NK-92 (cell line): ENCODE data around the gene STING1.
"Not testable (repeated sequence)": the region's sequence is repeated elsewhere in the genome, so short reads cannot be mapped to it uniquely, and the experiment has no call there.

Experiments
- DNase-seq: peaks from one replicate; lab custom pipeline; 2025; ENCODE audit not compliant: unreplicated experiment; lab: John Stamatoyannopoulos, UW

STING1 gene

DNA sequence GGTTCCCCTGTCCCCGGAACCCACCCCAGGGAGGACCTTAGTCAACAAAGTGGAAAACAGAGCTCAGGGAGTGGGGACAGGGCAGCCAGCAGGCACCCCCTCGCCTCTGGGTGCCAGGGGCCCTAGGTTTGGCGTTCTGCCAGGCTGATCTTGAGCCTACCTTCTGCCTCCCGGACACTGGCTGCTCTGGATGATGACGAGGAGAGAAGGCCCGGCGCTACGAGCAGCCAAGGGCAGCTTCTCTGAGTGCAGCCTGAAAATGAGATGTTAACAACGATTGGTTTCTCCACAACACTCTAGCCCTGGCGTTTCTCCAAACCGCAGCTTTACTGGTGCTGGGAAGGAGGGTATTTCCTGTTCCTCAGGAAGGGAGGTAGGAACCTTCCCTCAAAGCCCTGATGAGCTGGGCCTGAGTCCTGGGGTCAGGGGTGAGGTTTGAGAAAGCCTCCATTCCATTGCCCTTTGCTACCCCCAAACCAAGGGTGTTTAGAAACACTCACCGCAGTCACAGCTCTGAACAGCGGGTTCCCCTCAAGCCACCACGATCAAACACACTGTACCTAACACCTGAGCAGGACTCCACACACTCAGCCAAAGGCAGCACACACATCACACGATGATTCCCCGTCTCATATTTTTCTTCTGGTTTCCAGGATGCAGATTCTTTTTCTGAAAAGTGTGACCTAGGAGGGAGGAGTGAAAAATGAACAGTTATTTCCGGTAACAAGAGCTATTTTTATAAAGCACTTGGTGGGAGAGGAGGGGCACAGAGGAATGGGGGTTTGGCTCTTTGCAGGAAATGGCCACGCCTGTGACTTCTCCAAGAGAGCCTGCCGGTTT is at the start of gene STING1:
Gene STING1 (minus strand): TSS at position 709 of the 840 bp plus-strand sequence. CDS start 1,054 bp downstream, outside the sequence.
- DNase-seq: no peak

DNA sequence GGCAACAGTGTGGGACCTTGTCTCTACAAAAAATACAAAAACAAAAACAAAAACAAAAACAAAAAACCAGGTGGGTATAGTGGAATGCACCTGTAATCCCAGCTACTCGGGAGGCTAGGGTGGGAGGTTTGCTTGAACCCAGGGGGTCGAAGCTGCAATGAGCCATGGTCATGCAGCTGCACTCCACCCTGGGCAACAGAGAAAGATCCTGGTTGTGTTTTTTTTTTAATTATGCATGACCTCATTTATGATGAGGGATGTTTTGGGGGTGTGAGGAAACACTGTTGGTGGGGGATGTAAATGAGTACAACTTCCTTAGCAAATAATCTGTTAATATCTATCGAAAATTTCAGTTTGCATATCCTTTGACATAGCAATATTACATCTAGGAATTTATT is 49.2 kb upstream of the STING1 start:
- no peak for DNase-seq

DNA sequence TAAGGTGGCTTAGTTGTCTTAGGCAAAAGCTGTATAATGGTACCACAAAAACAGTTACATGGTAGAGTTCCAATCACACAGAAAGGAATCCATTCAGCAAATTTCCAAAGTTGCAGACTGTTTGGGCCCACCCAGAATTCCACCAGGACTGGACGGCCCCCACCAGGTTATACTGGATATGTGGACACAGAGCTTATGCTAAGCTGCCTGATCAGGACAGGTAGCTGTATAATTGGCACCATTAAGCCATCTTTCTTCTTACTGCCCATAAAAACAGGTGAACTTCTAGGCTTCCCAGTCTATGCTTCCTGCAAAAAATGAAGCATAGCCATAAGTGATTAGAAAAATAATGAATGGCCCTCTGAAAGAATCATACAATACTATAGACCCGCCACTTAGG is 47.5 kb upstream of the STING1 start:
- not testable (repeated sequence) for DNase-seq

DNA sequence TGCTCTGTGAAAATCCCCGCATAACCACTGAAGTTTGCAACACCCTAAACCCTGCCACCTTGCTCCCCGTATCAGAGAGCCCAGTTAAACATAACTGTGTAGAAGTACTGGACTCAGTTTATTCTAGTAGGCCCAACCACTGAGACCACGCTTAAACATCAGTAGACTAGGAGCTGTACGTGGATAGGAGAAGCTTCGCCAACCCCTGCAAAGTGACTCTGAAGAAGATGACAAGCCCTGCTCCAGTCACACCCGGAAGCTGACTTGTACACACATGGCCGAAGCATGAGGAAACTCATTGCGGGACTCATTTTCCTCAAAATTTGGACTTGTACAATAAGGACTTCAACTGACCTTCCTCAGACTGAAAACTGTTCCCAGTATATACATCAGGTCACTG is 46.1 kb upstream of the STING1 start:
- not testable (repeated sequence) for DNase-seq

DNA sequence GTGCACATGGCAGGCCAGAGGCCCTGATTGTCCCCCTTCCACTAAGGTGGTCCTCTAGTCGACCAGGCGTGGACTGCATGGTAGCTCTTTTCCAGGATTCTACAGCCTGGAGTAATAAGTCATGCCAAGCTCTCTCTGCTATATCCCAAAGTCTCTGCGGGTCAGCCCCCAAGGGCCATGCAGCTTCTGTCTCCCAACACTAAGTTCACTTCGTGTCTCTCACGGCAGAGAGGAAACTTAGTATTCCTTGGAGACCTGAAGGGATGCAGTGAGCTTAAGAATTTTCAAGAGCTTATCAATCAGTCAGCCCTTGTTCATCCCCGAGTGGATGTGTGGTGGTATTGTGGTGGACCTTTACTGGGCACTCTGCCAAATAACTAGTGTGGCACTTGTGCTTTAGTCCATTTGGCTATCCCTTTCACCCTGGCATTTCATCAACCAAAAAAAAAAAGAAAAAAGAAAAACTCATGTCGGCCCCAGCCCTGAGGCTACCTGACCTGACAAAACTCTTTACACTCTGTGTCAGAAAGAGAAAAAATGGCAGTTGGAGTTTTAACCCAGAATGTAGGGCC is 45.4 kb upstream of the STING1 start:
- not testable (repeated sequence) for DNase-seq

DNA sequence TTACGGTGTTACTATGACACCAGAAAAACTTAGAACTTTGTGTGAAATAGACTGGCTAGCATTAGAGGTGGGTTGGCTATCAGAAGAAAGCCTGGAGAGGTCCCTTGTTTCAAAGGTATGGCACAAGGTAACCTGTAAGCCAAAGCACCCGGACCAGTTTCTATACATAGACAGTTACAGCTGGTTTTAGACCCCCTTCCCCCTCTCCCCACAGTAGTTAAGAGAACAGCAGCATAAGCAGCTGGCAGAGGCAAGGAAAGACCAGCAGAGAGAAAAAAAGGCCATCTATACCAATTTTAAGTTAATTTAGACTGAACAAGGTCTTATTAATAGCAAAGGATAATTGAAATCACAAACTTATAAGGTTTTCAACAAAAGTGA is 44.5 kb upstream of the STING1 start:
- not testable (repeated sequence) for DNase-seq

DNA sequence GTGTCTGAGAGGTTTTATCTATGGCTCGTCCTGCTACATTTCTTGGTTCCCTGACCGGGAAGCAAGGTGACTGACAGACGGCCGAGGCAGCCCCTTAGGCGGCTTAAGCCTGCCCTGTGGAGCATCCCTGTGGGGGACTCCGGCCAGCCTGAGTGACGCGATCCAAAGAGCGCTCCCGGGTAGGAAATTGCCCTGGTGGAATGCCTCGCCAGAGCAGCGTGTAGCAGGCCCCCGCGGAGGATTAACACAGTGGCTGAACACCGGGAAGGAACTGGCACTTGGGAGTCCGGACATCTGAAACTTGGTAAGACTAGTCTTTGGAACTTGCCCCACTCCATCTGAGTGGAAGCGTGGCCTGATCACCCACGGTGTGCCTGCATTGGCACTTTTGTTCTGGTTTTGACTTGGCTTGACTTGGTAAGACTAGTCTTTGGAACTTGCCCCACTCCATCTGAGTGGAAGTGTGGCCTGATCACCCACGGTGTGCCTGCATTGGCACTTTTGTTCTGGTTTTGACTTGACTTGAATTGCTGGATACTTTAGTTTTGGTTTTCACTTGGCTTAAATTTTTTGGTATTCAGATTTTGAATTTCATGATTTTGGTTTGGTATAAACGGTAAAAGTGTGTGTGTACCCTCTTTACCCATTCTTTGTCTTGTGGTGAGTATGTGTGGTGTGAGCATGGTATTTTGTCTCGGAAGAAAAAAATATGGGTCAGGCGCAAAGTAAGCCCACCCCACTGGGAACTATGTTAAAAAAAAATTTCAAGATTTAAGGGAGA is 43.9 kb upstream of the STING1 start:
- not testable (repeated sequence) for DNase-seq

DNA sequence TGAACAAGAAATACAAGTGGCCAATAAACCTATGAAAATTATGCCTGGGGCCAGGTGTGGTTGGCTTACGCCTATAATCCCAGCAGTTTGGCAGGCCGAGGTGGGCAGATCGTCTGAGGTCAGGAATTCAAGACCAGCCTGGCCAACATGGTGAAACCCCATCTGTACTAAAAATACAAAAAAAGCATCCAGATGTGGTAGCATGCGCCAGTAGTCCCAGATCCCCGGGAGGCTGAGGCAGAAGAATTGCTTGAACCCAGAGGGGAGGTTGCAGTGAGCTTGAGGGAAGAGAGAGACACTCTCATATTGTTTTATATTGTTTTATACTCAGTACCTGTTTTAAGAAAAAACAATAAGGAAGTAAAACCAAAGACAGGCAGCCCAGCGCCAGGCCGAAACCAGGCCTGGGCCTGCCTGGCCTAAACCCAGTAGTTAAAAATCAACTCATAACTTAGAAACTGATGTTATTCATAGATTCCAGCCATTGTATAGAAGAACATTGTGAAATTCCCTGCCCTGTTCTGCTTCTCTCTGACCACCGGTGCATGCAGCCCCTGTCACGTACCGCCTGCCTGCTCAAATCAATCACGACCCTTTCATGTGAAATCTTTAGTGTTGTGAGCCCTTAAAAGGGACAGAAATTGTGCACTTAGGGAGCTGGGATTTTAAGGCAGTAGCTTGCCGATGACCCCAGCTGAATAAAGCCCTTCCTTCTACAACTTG is 43.2 kb upstream of the STING1 start:
- DNase-seq: not testable (repeated sequence)

DNA sequence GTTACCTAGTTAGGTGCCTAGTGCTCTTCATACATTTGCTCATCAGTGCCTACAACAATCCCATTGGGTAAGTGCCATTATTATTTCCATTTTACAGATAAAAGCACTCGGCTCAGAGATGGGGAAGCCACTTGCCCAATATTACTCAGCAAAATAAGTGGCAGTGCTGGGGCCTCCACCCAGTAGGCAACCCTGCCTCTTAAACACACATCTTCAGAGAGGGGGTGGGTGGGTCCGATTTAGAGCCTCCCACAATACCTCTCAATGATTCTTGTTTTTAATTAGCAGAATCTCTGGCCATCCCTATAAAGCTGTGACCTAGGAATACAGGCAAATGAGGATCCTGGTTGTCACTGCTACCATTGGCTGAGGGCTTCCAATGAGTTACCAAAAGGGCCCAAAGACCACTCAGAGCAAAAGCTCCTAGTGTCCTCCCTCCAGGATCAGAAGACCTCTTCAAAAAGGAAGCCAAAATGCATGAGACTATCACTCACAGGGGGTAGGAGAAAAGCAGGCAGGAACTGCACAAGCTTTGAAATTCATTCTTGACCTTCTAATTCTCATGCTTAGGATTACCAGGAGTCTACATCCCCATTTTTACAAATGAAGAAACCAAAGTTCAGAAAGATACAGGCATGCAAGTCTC is 42.5 kb upstream of the STING1 start:
- DNase-seq: no peak

DNA sequence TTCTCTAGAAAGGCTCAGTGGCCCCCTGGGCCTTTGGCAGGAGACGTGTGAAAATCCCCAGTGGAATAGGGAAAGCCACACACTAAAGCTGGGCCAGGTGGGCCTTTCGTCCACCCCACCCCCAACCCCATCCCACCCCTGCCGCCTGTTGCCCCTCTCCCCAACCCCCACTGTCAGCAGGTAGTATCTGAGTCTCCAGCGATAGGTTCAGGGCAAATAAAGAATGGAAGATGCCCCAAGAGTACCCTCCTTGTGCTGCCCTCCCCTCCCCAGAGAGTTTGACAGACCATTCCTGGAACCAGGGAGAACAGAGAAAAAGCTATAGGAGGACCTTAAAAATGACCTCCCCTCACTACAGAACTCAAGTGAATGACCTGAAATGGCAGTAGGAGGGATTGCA is 41.9 kb upstream of the STING1 start:
- no peak for DNase-seq

DNA sequence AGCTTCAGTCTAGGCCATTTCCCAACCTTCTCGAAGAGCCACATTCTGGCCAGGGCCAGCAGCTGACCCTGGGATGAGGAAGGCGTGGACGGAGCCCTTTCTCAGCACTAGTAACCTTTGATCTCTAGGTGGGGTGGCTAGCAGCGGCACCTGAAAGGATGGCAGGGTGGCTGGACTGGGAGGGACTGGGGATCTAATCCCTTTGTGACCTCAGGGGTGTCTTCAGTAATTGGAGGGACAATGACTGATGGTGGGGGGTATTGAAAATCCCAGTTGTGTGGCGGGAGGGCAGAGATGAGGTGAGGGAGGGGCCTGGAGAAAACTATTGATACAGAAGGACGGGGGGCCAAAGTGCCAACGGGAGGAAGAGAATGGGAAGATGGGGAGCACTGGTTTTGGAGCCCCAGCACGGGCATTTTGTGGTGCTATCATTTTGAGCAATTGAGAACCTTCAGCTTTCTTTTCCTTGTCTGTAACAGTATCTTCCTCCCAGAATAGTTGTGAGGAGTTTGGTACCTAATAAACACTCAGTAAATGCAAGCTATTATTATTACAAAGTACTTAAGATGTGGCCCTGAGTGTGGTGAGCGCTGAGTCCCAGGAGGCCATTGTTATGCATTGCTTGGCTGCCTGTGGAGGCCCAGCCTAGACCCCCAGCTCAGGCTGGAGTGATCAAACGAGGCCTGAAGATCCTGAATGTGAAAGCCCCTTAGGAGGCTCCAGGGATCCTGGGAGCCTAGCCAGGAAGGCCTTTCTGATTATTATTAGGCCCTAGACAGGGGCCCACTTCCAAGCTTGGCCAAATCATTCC is 41.3 kb upstream of the STING1 start:
- no peak for DNase-seq

DNA sequence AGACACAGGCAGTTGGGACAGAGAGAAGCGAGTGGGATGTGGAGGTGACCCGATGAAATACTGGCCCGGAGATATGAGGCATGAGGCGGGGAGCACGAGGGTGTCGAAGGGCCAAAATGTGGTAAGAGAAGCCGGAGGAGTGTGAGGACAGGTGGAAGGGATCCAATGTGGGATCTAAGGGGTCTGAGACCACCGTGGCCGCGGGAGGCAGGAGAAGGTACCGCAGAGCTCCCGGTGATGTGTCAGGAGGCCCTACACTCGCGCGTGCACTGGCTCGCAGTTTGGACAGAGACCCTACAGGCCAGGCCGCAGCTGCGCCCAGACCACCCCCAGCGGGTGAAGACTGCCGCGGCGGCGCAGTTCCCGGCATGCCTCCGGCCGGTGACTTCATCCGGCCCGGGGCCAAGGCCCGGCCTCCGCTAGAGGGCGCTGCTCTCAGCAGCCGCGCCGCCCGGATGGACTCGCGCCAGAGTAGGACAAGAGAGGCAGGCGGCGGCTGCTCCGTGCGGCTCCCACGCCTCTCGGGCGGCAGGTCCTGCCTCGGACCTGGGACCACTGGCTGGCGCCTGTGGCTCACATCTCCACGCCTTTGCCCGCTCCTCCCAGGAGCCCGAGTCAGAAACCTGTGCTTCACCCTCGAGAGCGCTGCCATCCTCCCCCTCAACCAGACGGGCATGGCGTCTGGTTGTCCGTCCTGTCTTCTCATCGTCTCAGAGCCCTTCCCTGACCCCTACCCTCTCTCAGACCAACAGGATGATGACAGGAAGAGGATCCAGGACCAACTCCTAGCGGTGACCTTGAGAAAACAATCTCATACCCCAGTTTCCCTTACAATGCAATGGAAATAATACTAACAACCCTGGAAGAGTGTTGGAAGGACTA is 35.4 kb upstream of the STING1 start:
- no peak for DNase-seq

DNA sequence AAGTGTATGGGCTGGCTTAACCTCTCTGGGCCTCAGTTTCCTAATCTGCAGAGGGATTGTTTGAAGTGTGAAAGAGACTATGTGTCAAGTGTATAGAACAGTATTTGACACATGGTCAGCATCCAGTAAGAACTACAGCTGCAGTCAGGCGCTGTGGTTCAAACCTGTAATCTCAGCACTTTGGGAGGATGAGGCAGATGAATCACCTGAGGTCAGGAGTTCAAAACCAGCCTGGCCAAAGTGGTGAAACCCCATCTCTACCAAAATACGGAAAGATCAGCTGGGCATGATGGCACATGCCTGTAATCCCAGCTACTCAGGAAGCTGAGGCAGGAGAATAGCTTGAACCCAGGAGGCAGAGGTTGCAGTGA is 31.9 kb upstream of the STING1 start:
- DNase-seq: no peak

DNA sequence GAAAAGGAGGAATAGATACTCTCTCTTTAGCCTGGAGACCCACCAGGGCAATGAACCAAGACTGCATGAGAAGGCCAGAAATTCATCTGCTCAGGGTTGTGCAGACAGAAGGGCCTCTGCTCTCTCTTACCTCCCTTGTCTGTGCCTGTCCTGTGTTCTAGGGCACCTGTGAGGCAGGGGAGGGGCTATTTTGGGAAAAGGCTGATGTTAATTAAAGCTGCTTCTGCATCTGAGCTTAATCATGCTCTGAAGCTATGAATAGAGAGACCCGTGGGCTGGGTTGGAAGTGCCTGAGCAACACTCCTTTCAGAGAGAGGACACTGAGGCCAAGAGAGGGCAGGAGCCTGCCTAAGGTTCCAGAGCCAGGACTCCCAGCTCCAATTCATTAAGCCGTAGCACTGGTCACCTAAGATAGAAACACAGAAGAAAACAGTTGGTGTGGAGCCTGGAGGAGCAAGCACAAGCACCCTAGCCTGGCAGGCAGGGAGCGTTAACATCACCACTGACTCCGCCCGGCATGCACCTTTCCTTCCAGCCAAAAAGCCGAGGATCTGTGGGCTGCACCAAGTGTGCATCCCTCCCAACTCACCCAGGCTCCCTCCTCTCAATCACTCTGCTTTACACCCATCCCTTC is 31.4 kb upstream of the STING1 start:
- no peak for DNase-seq

DNA sequence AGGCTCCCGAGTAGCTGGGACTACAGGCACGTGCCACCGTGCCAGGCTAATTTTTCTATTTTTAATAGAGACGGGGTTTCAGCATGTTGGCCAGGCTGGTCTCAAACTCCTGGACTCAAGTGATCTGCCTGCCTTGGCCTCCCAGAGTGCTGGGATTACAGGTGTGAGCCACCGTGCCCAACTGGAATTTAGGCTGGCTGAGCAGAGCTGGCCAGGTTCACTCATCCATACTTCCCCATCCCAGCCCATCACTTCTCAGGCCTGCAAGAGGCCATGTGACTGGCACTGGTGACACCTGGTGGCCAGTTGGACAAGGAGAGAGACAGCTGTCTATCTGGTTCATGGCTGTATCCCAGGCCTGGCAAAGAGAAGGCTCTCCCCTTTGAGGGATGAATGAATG is 30.9 kb upstream of the STING1 start:
- peak; percentile 14 for DNase-seq

DNA sequence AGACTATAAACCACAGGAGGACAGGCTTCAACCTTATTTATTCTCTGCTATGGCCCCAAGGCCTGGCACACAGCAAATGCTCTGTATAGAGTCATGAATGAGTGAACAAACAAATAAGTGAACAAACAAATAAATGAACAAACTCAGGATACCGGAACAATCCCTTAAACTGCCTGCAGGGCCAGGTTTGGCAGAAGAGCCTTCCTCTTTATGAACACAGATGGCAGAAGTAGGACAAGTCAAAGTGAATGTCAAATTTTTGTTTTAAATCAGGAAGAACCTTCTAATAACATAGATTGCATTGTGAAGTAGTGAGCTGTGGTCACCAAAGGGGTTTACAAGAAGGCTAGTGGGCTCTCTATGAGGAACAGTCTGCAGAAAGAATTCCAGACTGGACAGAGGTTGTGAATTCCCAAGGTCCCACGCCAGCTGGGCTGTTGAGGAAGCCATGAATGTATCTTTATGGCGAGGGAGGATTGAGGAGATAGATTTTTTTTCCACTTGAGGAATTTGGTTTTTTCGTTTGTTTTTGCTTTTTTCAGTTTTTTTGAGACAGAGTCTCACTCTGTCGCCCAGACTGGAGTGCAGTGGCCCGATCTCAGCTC is 30.3 kb upstream of the STING1 start:
- no peak for DNase-seq

DNA sequence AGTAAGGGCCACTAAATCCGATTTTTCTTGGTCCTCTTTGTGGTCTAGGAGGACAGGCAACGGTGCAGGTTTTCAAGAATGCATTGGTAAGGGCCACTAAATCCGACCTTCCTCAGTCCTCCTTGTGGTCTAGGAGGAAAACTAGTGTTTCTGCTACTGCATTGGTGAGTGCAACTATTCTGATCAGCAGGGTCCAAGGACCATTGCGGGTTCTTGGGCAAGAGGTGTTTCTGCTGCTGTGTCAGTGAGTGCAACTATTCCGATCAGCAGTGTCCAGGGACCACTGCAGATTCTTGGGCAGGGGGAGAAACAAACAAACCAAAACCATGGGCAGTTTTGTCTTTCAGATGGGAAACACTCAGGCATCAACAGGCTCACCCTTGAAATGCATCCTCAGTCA is 22.2 kb upstream of the STING1 start:
- not testable (repeated sequence) for DNase-seq

DNA sequence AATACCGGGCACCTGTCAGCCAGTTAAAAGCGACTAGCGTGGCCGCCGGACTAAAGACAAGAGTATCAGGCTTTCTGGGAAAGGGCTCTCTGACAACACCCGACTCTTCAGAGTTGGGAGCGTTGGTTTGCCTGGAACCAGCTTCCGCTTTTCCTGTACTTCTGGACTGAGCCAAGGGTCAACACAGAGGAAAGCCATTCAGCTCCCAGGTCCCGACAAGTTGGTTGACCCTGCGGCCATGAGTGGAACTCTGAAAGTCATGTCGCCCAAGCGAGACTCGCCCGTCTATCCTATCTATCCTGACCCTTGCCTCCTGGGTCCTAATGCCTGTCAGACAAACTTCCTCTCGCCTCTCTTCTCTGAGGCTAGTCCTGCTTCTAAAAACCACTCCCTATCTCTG is 21.3 kb upstream of the STING1 start:
- not testable (repeated sequence) for DNase-seq
